Pericardium fibroblast (primary cell): Measurements from ENCODE around the gene FBP1. TPM values are rescaled to one million over a fixed set of nuclear protein-coding genes. Genes with fewer than 3 reads are reported as not detected.

Source experiments
- total RNA-seq: library from RNA; depleted of rRNA; stranded (reverse); fragments of >200 nt; gene quantifications from 2 replicates; pipeline ENCODE4 v1.2.3, GENCODE V29; 2015

FBP1 gene
- total RNA-seq = 0.12 TPM in 1 of 2 replicates, not detected in the other

DNA sequence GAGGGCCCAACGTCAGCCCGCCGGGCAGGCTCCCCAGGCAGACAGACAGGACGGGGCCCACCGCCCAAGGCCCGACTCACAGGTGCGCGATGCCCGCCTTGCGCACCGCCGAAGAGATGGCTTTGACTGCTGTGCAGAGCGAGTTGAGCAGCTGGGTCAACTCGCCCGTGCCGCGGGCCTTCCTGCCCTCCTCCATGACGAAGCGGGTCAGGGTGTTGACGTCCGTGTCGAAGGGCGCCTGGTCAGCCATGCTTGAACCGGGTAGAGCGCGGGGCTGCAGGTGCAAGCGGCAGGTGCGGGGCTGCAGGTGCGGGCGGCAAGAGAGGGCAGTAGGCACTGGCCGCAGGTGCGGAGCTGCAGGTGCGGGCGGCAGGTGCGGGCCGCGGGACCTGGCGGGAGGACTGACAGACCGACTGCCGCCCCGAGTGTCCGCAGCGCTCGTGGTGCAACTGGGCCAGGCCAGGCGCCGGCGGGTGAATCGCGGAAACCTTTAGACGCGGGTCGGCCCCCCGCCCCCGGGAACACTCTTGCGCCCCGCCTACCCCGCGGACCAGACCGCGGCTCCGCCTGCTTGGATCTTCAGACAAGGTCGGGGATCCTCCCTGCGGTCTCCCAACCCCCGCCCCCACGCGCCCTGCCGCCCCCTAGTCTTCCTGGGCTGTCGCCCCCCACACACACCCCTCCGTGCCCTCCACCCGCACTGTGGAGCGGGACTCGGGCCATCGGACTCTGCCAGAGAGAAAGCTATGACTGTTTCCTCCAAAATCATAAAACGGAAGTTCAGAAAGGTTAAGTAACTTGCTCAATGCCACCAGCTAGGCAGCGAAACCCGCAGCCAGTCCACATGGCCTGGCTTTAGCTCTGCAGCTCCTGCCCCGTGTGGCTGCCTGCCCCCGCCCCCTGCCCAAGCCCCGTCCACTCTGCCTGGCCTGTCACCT is at the start of gene FBP1:
TSS of gene FBP1 (minus strand) at position 458 of the 938 bp plus-strand sequence. CDS start at position 250, 208 bp downstream.

DNA sequence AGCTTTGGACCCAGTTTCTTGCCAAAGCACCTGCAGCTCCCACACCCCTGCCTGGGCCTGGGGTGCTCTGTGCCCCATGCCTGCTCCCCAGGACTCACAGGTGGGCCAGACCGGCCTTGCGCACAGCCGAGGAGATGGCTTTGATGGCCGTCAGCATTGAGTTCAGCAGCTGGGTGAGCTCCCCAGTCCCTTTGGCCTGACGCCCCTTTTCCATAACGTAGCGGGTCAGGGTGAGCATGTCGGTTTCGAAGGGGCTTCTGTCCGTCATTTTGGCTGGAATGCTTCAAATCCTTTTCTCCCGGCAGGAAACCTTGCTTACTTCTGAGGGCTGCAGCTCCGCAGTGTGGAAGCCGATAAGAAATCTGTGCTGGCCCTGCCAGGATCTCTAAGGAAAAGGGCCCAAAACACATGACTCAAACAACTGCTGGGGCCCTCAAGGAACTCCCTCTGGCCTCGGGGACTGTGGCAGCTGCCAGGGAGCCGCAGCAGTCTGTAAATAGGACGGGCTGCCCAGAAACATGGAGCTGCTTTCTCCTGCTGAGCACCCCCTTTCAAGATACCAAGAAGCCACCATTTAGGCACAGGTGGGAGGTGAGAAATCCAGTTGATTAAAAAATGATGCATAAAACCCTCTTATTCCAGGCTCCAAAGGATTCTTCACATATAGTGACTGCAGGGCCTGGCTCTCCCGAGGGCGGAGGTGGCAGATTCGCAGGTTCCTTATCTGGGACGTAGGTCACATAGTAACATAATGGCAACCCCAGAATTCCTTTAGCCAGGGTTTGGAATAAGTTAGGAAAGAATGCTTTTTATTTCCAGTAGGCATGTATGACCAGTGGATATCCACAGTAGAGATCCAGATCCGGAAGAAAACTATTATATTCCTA is 45.6 kb downstream of the FBP1 start, which contains the start of gene FBP2:
TSS of gene FBP2 (minus strand) at position 366 of the 887 bp plus-strand sequence. CDS start at position 268, 98 bp downstream.

DNA sequence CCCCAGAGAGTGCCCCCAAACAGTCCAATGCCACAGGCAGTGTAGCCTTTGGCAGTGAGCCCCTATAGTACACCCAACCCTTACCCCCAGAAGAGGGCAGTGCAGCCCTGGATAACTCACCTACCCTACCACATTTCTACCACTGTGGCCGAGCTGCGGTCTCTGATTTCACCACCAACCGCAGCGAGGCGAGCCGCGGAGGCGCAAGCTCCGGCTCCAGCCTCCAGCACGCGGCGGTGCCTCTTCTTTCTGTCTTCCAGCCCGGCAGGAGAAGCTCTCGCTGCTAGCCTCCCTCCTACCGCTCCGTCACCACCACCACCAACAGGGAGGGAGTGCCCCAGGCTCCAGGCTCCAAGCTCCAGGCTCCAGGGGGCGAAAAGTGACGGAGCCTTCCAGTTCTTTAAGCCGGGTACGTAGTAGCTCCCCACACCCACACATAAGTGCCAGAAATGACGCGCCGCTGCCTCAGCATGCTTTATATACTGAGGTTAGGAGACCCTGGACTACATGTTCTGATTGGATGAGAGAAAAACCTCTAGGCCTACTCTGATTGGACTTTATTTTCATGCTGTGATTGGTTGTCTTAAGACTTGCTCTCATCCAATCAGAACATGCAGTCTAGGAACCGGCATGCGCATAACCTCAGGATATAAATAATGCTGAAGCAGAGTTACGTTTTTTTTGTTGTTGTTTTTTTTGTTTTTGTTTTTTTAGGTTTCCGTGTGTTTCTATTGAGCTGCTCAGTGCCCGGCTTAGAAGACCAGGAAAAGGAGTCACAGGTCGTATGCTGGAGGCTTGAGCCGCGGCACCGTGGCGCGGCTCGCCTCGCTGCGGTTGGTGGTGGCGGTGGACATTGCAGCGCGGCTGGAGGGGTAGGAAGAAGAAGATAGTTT is 84.6 kb downstream of the FBP1 start, which contains the start of gene PCAT7:
TSS of gene PCAT7 (plus strand) at position 645 of the 893 bp plus-strand sequence.

Other genes starting within 250 kb of the FBP1 start
- under 0.01 TPM in 2 replicates for gene PCAT7, start 84.4 kb downstream of the FBP1 start, total RNA-seq
- gene FBP2, start 45.7 kb downstream of the FBP1 start, total RNA-seq = not detected in 2 replicates
- gene AOPEP, start 87.2 kb upstream of the FBP1 start, total RNA-seq = 43.5 and 129 TPM in 2 replicates